Inflammatory macrophage (primary cell): ENCODE results near the gene ICAM4.
A peak's percentile ranks its signal among the peaks of the same experiment; 100 is the strongest.
"Not testable (repeated sequence)": the region's sequence is repeated elsewhere in the genome, so short reads cannot be mapped to it uniquely, and the experiment has no call there.

Source experiments
- DNase-seq, 2 donors: peaks; one replicate each; pipeline ENCODE4 v3.0.0-alpha.2; 2020 to 2022

Gene ICAM4

DNA sequence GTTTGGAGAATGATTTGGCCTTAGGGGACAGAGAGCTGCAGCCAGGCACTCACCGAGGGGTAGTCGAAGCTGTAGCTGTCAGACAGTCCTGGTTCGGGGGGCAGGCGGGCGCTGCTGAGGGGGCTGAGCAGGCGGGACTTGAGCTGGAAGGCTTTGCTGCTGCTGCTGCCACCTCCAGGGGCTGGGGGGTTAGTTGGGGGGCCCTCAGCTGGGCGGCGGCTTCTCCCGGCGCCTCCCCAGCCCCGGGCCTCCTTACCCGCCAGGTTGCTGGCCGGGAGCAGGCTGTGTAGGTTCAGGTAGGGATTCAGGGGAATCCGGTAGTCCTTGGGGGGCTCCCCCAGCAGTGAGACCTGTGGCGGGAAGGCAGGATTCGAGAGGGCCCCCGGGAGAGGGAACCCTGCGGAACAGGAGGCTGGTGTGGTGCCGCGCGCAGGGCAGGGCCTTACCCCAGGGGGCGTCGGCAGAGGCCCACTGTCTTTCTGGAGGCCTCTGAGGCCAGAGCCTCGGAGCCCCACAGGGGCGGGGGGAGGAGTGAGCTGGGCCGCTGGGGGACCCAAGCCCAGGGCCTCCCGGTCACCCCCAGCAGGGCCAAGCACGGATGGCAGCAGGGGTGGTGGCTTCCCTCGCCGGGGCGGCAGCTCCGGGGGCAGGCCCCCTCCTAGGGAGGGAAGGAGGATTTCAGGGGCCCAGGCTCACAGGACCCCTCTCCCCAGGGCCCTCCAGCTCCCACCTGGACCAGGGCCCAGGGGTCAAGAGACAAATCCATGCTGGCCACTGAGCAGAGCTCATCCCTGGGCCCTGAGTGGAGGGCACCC lies 34.1 kb downstream of the ICAM4 start:
- no peak for DNase-seq

GRCh38 chr19:10321417-10321797 lies 34.7 kb downstream of the ICAM4 start:
- no peak for DNase-seq

GRCh38 chr19:10321874-10322835 lies 35.4 kb downstream of the ICAM4 start:
- DNase-seq, result no peak

DNA sequence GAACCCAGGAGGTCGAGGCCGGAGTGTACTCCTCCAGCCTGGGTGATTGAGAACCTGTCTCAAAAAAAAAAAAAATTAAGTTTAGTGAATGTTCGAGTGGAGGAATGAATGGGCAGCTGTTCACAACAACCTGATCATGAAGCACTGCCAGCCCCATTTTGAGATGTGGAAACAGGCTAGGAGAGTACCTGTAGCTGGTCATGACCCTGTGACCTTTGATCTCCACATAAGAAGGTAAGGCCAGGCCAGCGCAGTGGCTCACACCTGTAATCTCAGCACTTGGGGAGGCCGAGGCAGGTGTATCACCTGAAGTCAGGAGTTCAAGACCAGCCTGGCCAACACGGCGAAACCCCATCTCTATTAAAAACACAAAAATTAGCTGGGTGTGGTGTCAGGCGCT lies 39.0 kb downstream of the ICAM4 start:
- no peak for DNase-seq

GRCh38 chr19:10327793-10328192 lies 41.0 kb downstream of the ICAM4 start:
- no peak for DNase-seq

DNA sequence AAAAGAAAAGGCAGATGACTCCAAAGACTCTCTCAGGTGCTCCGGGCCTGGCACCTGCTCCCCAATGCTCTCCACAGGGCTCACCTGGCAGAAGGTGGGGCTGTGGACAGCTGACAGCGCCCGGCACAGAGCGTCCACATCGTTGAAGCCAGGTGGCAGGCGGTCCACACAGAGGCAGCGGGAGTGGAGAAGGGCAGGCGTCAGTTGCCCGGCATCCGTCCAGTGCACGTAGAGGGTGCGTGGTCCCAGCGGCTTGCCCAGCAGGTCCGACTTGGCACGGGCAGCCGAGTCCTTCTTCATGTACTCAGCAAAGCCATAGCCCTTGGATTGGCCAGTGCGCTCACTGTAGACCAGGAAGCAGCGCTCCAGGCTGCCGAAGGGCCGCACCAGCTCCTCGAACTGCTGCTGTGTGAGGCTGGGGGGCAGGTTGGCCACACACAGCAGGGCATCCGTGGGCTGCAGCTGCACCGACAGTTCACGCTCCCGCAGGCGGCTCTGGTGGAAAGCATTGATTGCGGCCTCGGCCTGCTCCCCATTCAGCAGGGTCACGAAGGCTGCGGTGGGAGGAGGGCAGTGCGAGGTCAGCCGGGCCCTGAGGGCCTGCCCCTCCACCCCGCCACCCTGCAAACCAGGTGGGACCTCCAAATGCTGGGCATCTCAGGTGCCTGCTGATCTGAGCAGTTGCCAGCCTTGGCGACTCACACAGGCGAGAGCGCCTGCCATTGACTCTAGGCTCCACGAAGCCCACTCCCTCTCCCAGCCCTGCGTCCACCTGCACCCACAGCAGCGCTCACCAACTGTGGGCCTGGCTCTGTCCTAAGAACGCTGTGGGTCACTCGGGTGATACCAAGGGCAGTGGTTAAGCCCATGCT lies 42.0 kb downstream of the ICAM4 start:
- DNase-seq, result no peak

DNA sequence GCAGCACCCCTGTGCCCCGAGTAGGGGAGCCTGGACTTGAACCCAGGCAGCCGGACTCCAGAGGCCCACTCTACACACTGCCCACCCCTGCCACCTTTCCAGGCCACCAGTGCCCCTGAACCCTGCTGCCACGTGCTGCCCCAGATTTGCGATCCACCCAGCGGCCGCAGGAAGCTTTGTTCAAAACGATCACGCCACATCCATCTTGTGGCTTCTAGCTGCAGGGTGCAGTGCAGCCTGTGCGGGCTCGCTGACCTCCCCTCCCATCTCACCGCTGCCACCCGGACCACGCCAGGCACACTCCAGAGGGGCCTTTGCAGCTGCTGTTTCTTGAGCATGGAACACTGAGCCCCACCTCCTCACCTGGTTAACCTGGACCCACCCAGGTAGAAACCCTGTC lies 42.8 kb downstream of the ICAM4 start:
- DNase-seq, result no peak

DNA sequence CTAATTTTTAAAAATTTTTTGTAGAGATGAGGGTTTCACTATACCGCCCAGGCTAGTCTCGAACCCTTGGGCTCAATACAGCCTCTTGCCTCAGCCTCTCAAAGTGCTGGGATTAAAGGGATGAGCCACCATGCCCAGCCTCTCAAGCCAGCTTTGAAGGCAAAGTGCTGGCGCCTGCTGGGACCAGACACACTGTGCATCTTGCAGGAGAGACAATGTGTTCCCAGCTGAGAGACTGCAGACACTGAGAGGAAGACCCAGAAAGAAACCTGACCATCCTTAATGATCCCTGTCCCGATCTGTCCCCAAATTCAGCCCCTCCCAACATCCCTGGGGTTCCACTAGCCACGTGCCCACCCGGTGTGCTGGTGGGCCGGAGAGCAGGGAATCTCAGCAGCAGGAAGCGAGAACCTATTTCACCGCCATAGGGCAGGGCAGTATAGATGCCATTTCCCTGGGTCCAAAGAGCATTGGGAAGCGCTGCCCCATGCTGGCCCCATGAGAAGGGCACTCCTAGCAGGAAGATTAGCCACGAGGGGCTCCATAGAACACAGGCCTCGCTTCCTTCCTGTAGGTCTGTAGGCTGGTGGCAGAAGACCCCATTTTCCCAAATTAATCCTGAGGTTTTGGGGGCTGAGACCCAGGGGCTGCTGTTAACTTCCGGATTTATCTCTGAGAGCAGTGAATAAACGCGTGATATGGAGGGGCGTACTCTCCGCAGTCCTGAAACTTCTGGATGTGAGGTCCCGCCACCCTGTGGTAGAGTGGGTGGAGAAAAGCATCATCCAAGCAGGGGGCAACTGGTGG lies 45.6 kb downstream of the ICAM4 start:
- DNase-seq, result no peak

- peak; percentile 98 for DNase-seq
These were observed 46.4 kb downstream of the ICAM4 start, which contains the start of gene RAVER1 for GRCh38 chr19:10332965-10333757. TSS of gene RAVER1 (minus strand) at chr19:10333529. CDS start at chr19:10333507, 22 bp downstream.

DNA sequence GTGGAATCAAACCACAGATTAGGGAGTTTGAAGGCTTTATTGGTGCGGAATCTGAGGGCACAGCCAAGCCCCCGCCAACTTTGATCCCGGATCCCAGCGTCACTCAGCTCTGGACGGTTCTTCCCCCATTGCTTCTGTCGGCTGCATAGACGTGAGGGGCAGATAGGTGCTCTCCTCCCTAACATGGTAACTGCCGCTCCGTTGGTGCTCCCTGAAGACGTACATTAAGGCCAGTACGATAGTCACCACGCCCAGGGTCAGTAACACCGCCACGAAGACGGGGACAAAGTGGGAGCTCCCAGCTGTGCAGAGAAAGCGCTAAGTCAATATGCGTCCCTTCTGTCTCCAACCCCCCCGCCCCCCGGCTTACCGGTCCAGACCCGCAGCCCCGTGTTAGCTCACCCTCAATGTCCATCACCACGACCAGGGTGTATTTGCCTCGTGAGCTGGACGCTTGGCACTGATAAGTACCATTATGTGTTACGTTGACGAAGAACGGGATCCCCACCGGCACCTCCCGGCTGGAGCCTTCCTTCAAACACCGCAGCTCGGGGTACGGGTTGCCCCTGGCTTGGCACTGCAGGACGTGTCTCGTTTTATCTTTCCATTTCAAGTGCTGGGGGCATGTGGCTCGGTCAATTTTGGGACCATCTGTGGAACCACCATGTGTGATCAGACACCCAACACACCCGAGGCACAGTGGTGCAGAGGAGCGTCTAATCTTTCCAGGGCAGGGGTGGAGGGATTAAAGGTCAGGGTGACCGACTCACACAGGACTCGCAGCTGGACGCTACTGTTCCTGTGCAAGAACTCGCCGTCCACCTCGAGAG lies 47.2 kb downstream of the ICAM4 start:
- DNase-seq, result no peak

DNA sequence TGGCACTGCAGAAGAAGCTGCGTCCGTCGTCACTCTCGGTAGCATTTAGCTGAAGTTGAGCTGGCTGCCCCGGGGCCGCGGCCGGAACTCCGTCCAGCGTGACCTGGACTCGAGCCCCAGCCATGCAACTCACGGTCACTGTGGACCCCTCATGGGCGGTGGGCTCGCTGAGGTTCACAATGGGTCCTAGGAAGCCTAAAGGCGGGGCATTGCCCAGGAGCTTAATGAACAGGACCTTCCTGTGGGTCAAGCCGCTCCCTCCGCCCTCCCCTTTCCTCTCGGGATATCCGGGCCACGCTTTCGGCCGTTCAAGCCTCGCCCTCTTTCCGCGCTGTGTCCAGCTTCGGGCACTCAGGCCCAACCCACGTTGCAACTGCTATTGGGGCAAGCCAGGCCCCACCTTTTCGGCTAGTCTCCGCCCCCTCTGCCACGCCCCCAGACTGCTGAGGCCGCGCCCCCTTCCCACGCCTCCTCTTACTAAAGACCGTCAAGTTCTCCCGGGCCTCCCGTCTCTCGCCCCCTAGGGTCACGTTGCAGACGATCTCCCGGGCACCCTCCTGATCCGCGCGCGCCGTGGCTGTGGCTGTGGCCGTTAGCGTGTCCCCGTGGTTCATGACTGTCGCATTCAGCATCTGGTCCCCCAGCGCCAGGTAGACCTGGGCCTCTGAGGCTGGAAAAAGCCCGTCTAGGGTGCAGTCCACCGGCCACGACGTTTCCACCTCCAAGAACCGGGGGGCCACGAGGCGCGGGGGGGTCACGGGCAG lies 48.0 kb downstream of the ICAM4 start:
- DNase-seq, result peak; percentile 59 to 72

GRCh38 chr19:10335352-10335985 lies 48.7 kb downstream of the ICAM4 start:
- DNase-seq, result no peak

DNA sequence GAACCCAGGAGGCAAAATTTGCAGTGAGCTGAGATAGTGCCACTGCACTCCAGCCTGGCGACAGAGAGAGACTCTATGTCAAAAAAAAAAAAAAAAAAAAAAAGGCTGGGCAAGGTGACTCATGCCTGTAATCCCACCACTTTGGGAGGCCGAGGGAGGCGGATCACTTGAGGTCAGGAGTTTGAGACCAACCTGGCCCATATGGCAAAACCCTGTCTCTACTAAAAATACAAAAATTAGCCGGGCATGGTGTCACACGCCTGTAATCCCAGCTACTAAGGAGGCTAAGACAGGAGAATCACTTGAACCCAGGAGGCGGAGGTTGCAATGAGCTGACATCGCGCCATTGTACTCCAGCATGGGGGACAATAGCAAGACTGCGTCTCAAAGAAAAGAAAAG lies 50.0 kb downstream of the ICAM4 start:
- not testable (repeated sequence) for DNase-seq
